Measurements from ENCODE around the gene RIMS4.

- TF ChIP-seq BHLHE40 (IDR thresholded peaks at IDR 0.05; ENCODE audit: borderline replicate concordance in 1 of 2, low read depth in 2 of 2, low read length in 1 of 2) (no peak), NFYB (IDR thresholded peaks at IDR 0.05; ENCODE audit: insufficient read depth, low read depth, low read length) (no peak), POLR2AphosphoS5 (IDR thresholded peaks at IDR 0.05; ENCODE audit: low read length) (no peak), GABPA (IDR thresholded peaks at IDR 0.05; ENCODE audit: low read depth) (no peak), TCF3 (IDR thresholded peaks at IDR 0.05; ENCODE audit: borderline replicate concordance, insufficient read depth, low read depth, low read length) (no peak), RAD21 (IDR thresholded peaks at IDR 0.05; ENCODE audit: insufficient read depth, low read depth, low read length) (no peak), ATF3 (IDR thresholded peaks at IDR 0.05; ENCODE audit: borderline replicate concordance, extremely low read depth, low read depth, low read length) (no peak), GATAD2B (conservative IDR thresholded peaks at IDR 0.05; ENCODE audit: low read depth) (no peak), POLR2AphosphoS2 (IDR thresholded peaks at IDR 0.05; ENCODE audit: low read depth, low read length) (no peak), REST (IDR thresholded peaks at IDR 0.05; ENCODE audit: low read depth, low read length) (no peak), CREM (IDR thresholded peaks at IDR 0.05; ENCODE audit: low read depth) (no peak)
These were observed 40.9 kb downstream of the RIMS4 start for GRCh38 chr20:44769481-44769863.
